C1 segment of cervical spinal cord (tissue), 14 donors: ENCODE data around the gene PLXNA4.

ENCODE experiments used
- DNase-seq, 14 donors: peaks; one replicate each; lab custom pipeline; 2025; lab: John Stamatoyannopoulos, UW

Gene PLXNA4

GRCh38 chr7:132588596-132588995 is 12.3 kb upstream of the PLXNA4 start:
- DNase-seq = no peak

GRCh38 chr7:132584796-132585494 is 8.7 kb upstream of the PLXNA4 start:
- no peak for DNase-seq

GRCh38 chr7:132581431-132581830 is 5.2 kb upstream of the PLXNA4 start:
- no peak for DNase-seq

- DNase-seq = peak in 12 of 14 donors; percentile 17 to 67 (median 45)
These were observed 4.5 kb upstream of the PLXNA4 start for GRCh38 chr7:132580717-132581285.

- no peak for DNase-seq
These were observed 4.0 kb upstream of the PLXNA4 start for GRCh38 chr7:132580277-132580676.

- DNase-seq = no peak
These were observed 3.1 kb upstream of the PLXNA4 start for GRCh38 chr7:132579260-132579899.

GRCh38 chr7:132578826-132579225 is 2.6 kb upstream of the PLXNA4 start:
- no peak for DNase-seq

- DNase-seq = no peak
These were observed 1.7 kb upstream of the PLXNA4 start for GRCh38 chr7:132578050-132578370.

GRCh38 chr7:132577206-132578049 is 1.2 kb upstream of the PLXNA4 start:
- DNase-seq = peak in 10 of 14 donors; percentile 15 to 66 (median 40)

GRCh38 chr7:132576721-132577085 is 433 bp upstream of the PLXNA4 start:
- peak in 1 of 14 donors; percentile 7 for DNase-seq

GRCh38 chr7:132575419-132575981 is 770 bp downstream of the PLXNA4 start:
- DNase-seq = peak in 8 of 14 donors; percentile 8 to 68 (median 28)

- DNase-seq = no peak
These were observed 2.0 kb downstream of the PLXNA4 start for GRCh38 chr7:132574223-132574622.

- DNase-seq = no peak
These were observed 2.9 kb downstream of the PLXNA4 start for GRCh38 chr7:132573251-132573955.

- no peak for DNase-seq
These were observed 3.7 kb downstream of the PLXNA4 start for GRCh38 chr7:132572526-132572925.

- no peak for DNase-seq
These were observed 4.3 kb downstream of the PLXNA4 start for GRCh38 chr7:132571970-132572369.

- DNase-seq = no peak
These were observed 6.2 kb downstream of the PLXNA4 start for GRCh38 chr7:132569884-132570614.

GRCh38 chr7:132568962-132569361 is 7.3 kb downstream of the PLXNA4 start:
- DNase-seq = no peak

- no peak for DNase-seq
These were observed 10.4 kb downstream of the PLXNA4 start for GRCh38 chr7:132565885-132566284.

GRCh38 chr7:132565441-132565840 is 10.8 kb downstream of the PLXNA4 start:
- no peak for DNase-seq

- no peak for DNase-seq
These were observed 11.4 kb downstream of the PLXNA4 start for GRCh38 chr7:132564849-132565248.

GRCh38 chr7:132564090-132564489 is 12.2 kb downstream of the PLXNA4 start:
- DNase-seq = no peak
